Prostate gland (tissue), 2 donors: ENCODE measurements around the gene TFR2. TPM values are rescaled to one million over a fixed set of nuclear protein-coding genes. Genes with fewer than 3 reads are reported as not detected.

Source experiments
- DNase-seq: peaks from one replicate; pipeline ENCODE4 v3.0.0-alpha.2; 2019; ENCODE audit warnings: low spot score
- H3K27ac ChIP-seq, 2 donors: fragments of 200-600 bp; sonication (generic); 2 replicates each; pipeline ENCODE4 v1.5.1; 2017 to 2019
- H3K27me3 ChIP-seq: fragments of 200-600 bp; sonication (generic); replicated peaks from 2 replicates; pipeline ENCODE4 v1.5.1; 2019; ENCODE audit not compliant: insufficient read depth
- H3K36me3 ChIP-seq, 2 donors: fragments of 200-600 bp; sonication (generic); 1 replicate in 1 of 2; 2 replicates in 1 of 2; pipeline versions ENCODE4 v1.5.1 to v1.8.1; 2017 to 2019
- H3K4me1 ChIP-seq: fragments of 200-600 bp; sonication (generic); replicated peaks from 2 replicates; pipeline ENCODE4 v1.5.1; 2019
- H3K4me3 ChIP-seq, 2 donors: fragments of 200-600 bp; sonication (generic); 2 replicates each; pipeline ENCODE4 v1.5.1; 2017 to 2019
- H3K9me3 ChIP-seq: fragments of 200-600 bp; sonication (generic); 2 replicates; pipeline ENCODE4 v1.5.1; 2017
- CTCF ChIP-seq, 4 experiments: fragments of 200-600 bp in 2 of 4; fragments of 450-650 bp in 2 of 4; sonication (generic) in 2 of 4; IDR thresholded peaks; 1 replicate in 3 of 4; 2 replicates in 1 of 4; pipeline ENCODE4 v1.5.1; 2016 to 2019; ENCODE audit warnings: antibody characterized with exemption in 4 of 4, mild to moderate bottlenecking in 2 of 4, moderate library complexity in 2 of 4
- POLR2A ChIP-seq: fragments of 450-650 bp; IDR thresholded peaks from one replicate; pipeline ENCODE4 v1.6.1; 2016; ENCODE audit warnings: antibody characterized with exemption, mild to moderate bottlenecking
- POLR2AphosphoS5 ChIP-seq: sonication (generic); formaldehyde crosslinking; IDR thresholded peaks from one replicate; pipeline ENCODE4 v1.6.1; 2017; ENCODE audit warnings: antibody characterized with exemption
- WGBS: methylation state at CpG from one replicate; pipeline ENCODE4 v1.1.5; 2018; 5-methylcytosine and 5-hydroxymethylcytosine counted together
- intact Hi-C: fragments of 100-400 bp; cut with DNase I; formaldehyde crosslinking; loops from one replicate; pipeline ENCODE4 v1.14.2; 2022
- total RNA-seq, 2 donors: library from RNA; depleted of rRNA; stranded (reverse); fragments of >200 nt; gene quantifications; one replicate each; pipeline ENCODE4 v1.1.0, GENCODE V29; 2016

The TFR2 gene
- total RNA-seq, 2 donors from 2014 or later, result 0.59 to 2.3 TPM

- Histone ChIP-seq H3K27ac (no peak overlapping the region), H3K36me3 (no peaks in the 10 kb centered on the region), H3K4me1 (no peaks in the 10 kb centered on the region), H3K4me3 (no peak overlapping the region), H3K9me3 (no peaks in the 10 kb centered on the region), H3K27me3 (no peaks in the 10 kb centered on the region)
- DNase-seq, result no peak
- TF ChIP-seq POLR2A, result no peak
- no peak for TF ChIP-seq POLR2AphosphoS5
- TF ChIP-seq CTCF (IDR thresholded peaks at IDR 0.05), result no peak
- WGBS, result 89% methylated on average over 15 of the region's 15 CpGs
- intact Hi-C loops, result no loop called here
Measured at GRCh38 chr7:100623951-100624824, 17.2 kb downstream of the TFR2 start.

GRCh38 chr7:100621554-100621953, 19.8 kb downstream of the TFR2 start:
- no peaks in the 10 kb centered on the region for H3K36me3 ChIP-seq
- H3K4me3 ChIP-seq, result no peak overlapping the region
- DNase-seq, result no peak
- H3K27me3 ChIP-seq, result no peaks in the 10 kb centered on the region
- no peaks in the 10 kb centered on the region for H3K4me1 ChIP-seq
- H3K9me3 ChIP-seq, result no peaks in the 10 kb centered on the region
- intact Hi-C loops, result no loop called here
- TF ChIP-seq POLR2AphosphoS5 (no peak), CTCF (IDR thresholded peaks at IDR 0.05) (no peak), POLR2A (no peak)
- 81% methylated on average over 8 of the region's 8 CpGs for WGBS
- H3K27ac ChIP-seq, result no peak overlapping the region

- H3K27ac ChIP-seq, result no peak overlapping the region
- no peak overlapping the region for H3K4me3 ChIP-seq
- intact Hi-C loops, result no loop called here
- no peaks in the 10 kb centered on the region for H3K4me1 ChIP-seq
- no peaks in the 10 kb centered on the region for H3K36me3 ChIP-seq
- TF ChIP-seq CTCF (IDR thresholded peaks at IDR 0.05) (no peak), POLR2A (no peak)
- 93% methylated on average over 23 of the region's 23 CpGs for WGBS
- no peaks in the 10 kb centered on the region for H3K27me3 ChIP-seq
- no peak for DNase-seq
- H3K9me3 ChIP-seq, result no peaks in the 10 kb centered on the region
Measured at GRCh38 chr7:100620804-100621203, 20.5 kb downstream of the TFR2 start.

- H3K27me3 ChIP-seq, result no peaks in the 10 kb centered on the region
- WGBS, result 93% methylated on average over 6 of the region's 6 CpGs
- no peaks in the 10 kb centered on the region for H3K9me3 ChIP-seq
- no peaks in the 10 kb centered on the region for H3K4me1 ChIP-seq
- H3K27ac ChIP-seq, result no peak overlapping the region
- no peaks in the 10 kb centered on the region for H3K36me3 ChIP-seq
- no peak for TF ChIP-seq POLR2AphosphoS5
- no peak for TF ChIP-seq CTCF (IDR thresholded peaks at IDR 0.05)
- TF ChIP-seq POLR2A, result no peak
- intact Hi-C loops, result no loop called here
- DNase-seq, result no peak
- H3K4me3 ChIP-seq, result no peak overlapping the region
Measured at GRCh38 chr7:100620239-100620638, 21.1 kb downstream of the TFR2 start.
